Subcutaneous abdominal adipose tissue (tissue), 5 donors: Measurements from ENCODE around the gene ADGRL3.

Experiments used
- H3K27ac ChIP-seq: one replicate; pipeline ENCODE4 v1.7.0; 2013; ENCODE audit warnings: low read depth, mild to moderate bottlenecking, inconsistent platforms, low read length, moderate library complexity
- H3K27me3 ChIP-seq, 5 donors: one replicate each; pipeline ENCODE4 v1.7.0; 2013; ENCODE audit warnings: low read length in 5 of 5, inconsistent platforms in 1 of 5; ENCODE audit not compliant: control insufficient read depth in 5 of 5, insufficient read depth in 4 of 5
- H3K36me3 ChIP-seq, 5 donors: one replicate each; pipeline ENCODE4 v1.7.0; 2013; ENCODE audit warnings: low read length in 5 of 5; ENCODE audit not compliant: control insufficient read depth in 5 of 5, insufficient read depth in 5 of 5
- H3K4me1 ChIP-seq, 5 donors: one replicate each; pipeline ENCODE4 v1.7.0; 2013; ENCODE audit warnings: low read length in 5 of 5, mild to moderate bottlenecking in 3 of 5, moderate library complexity in 1 of 5; ENCODE audit not compliant: control insufficient read depth in 5 of 5, insufficient read depth in 5 of 5
- H3K4me3 ChIP-seq, 5 donors: one replicate each; pipeline ENCODE4 v1.7.0; 2013; ENCODE audit warnings: low read length in 5 of 5, low read depth in 1 of 5
- H3K9ac ChIP-seq, 5 donors: one replicate each; pipeline ENCODE4 v1.7.0; 2013; ENCODE audit warnings: low read length in 5 of 5, mild to moderate bottlenecking in 4 of 5, moderate library complexity in 3 of 5
- H3K9me3 ChIP-seq, 5 donors: one replicate each; pipeline ENCODE4 v1.7.0; 2013; ENCODE audit warnings: low read length in 5 of 5; ENCODE audit not compliant: control insufficient read depth in 5 of 5
- donor health status: healthy.
- donor health status: healthy.
- donor health status: healthy.
- donor health status: healthy.
- donor health status: healthy.

The ADGRL3 gene

DNA sequence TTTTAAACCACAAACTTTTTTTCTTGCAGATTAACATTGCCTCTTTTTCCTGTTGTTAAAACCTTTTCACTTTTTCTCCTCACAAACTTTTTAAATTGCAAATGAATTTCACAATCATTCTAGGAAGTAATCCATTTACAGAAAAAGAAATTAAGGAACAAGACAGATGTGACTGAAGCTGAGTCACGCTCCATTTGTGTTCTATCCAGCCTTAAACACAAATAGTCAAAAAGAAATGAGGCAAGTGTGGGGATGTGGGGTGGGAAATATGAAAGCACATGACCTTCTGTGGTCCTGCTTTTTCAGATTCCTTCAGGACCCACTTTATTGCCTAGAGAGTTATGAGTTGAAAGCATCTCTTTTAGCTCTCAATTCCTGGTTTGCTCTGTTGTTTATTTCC lies 197.0 kb downstream of the ADGRL3 start:
- Histone ChIP-seq H3K27me3 (no peaks in the 10 kb centered on the region), H3K4me3 (no peak overlapping the region), H3K9me3 (no peaks in the 10 kb centered on the region), H3K9ac (no peak overlapping the region), H3K27ac (no peak overlapping the region), H3K4me1 (no peaks in the 10 kb centered on the region), H3K36me3 (no peaks in the 10 kb centered on the region)

GRCh38 chr4:61400439-61401038 lies 200.4 kb downstream of the ADGRL3 start:
- H3K4me3 ChIP-seq: no peak overlapping the region
- H3K9ac ChIP-seq: no peak overlapping the region
- no peak overlapping the region for H3K27ac ChIP-seq
- no peaks in the 10 kb centered on the region for H3K27me3 ChIP-seq
- no peaks in the 10 kb centered on the region for H3K36me3 ChIP-seq
- no peaks in the 10 kb centered on the region for H3K9me3 ChIP-seq
- no peaks in the 10 kb centered on the region for H3K4me1 ChIP-seq

DNA sequence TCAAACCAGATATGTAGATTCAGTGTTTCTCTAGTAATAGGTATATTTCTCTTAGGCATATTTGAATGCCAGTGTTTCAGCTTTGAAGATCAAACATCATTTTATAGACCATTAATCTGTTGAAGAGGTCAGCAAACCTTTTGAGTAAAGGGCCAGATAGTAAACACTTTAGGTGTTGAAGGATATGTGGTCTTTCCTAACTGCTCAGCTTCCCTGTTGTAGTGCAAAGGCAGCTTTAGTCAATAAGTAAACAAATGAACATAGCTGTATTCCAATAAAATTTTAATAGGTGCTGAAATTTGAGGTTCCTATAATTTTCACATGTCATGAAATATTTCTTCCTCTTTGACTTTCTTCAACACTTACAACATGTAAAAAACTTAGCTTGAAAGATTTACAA lies 201.6 kb downstream of the ADGRL3 start:
- H3K27ac ChIP-seq: no peak overlapping the region
- no peaks in the 10 kb centered on the region for H3K9me3 ChIP-seq
- no peaks in the 10 kb centered on the region for H3K27me3 ChIP-seq
- H3K9ac ChIP-seq: no peak overlapping the region
- H3K4me1 ChIP-seq: no peaks in the 10 kb centered on the region
- no peaks in the 10 kb centered on the region for H3K36me3 ChIP-seq
- H3K4me3 ChIP-seq: no peak overlapping the region

- no peaks in the 10 kb centered on the region for H3K27me3 ChIP-seq
- no peak overlapping the region for H3K4me3 ChIP-seq
- H3K4me1 ChIP-seq: no peaks in the 10 kb centered on the region
- no peaks in the 10 kb centered on the region for H3K36me3 ChIP-seq
- H3K9ac ChIP-seq: no peak overlapping the region
- H3K27ac ChIP-seq: no peak overlapping the region
- H3K9me3 ChIP-seq: no peaks in the 10 kb centered on the region
These were observed 205.2 kb downstream of the ADGRL3 start for GRCh38 chr4:61405307-61405706.

DNA sequence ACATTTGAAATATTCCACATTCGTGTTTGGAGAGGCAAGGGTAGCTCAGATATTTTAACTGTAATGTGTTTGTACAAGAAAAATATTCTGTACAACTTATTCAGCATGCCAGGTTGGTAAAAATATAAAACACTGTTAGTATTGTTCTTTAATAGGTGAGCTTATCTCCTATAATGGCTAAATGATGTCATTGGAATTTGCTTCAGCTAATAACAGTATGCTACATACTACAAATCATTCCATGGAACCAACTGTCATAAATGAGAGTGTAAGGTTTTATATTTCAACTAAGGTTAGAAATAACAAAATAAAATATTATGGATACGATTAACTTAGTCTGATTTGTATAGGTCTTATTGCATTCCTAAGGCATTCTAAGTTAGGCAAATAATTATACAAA lies 206.6 kb downstream of the ADGRL3 start:
- no peak overlapping the region for H3K9ac ChIP-seq
- H3K4me1 ChIP-seq: no peaks in the 10 kb centered on the region

GRCh38 chr4:61407642-61408618 lies 207.8 kb downstream of the ADGRL3 start:
- no peaks in the 10 kb centered on the region for H3K36me3 ChIP-seq
- H3K27me3 ChIP-seq: no peaks in the 10 kb centered on the region
- H3K9ac ChIP-seq: no peak overlapping the region
- no peaks in the 10 kb centered on the region for H3K9me3 ChIP-seq
- no peak overlapping the region for H3K27ac ChIP-seq
- H3K4me3 ChIP-seq: no peak overlapping the region
- H3K4me1 ChIP-seq: no peaks in the 10 kb centered on the region

More for the DNA sequence above, 206.6 kb downstream of the ADGRL3 start:
- Histone ChIP-seq H3K4me3 (no peak overlapping the region), H3K27me3 (no peaks in the 10 kb centered on the region), H3K36me3 (no peaks in the 10 kb centered on the region), H3K9me3 (no peaks in the 10 kb centered on the region), H3K27ac (no peak overlapping the region)

- Histone ChIP-seq H3K9ac (no peak overlapping the region), H3K9me3 (no peaks in the 10 kb centered on the region), H3K27ac (no peak overlapping the region), H3K36me3 (no peaks in the 10 kb centered on the region), H3K4me3 (no peak overlapping the region), H3K27me3 (no peaks in the 10 kb centered on the region), H3K4me1 (no peaks in the 10 kb centered on the region)
These were observed 208.7 kb downstream of the ADGRL3 start for GRCh38 chr4:61408861-61409260.

DNA sequence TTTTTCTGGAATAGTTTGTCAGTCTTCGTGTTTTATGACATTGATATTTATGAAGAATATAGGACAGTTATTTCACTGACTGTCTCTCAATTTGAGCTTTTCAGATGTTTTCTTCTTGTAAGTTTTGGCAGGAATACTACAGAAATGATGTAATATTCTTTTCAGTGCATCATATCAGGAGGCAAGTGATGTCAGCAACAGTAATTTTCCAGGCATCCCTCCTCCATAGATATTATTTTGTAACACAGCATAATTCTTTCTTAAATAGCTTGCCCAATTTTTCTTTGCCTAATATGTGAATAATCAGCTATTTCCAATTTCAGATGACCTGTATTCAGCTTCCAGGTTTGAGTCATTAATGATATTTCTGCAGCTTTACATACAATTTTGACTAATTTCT lies 211.1 kb downstream of the ADGRL3 start:
- no peaks in the 10 kb centered on the region for H3K27me3 ChIP-seq
- no peak overlapping the region for H3K27ac ChIP-seq
- H3K4me1 ChIP-seq: no peaks in the 10 kb centered on the region
- H3K4me3 ChIP-seq: no peak overlapping the region
- no peaks in the 10 kb centered on the region for H3K9me3 ChIP-seq
- H3K36me3 ChIP-seq: no peaks in the 10 kb centered on the region
- H3K9ac ChIP-seq: no peak overlapping the region

GRCh38 chr4:61425315-61425714 lies 225.2 kb downstream of the ADGRL3 start:
- H3K27ac ChIP-seq: no peak overlapping the region
- H3K27me3 ChIP-seq: no peaks in the 10 kb centered on the region
- no peaks in the 10 kb centered on the region for H3K36me3 ChIP-seq
- H3K9ac ChIP-seq: no peak overlapping the region
- no peaks in the 10 kb centered on the region for H3K4me1 ChIP-seq
- peaks cover 0 to 3% (median 0%) of the 10 kb centered on the region in 5 donors for H3K9me3 ChIP-seq
- H3K4me3 ChIP-seq: no peak overlapping the region

DNA sequence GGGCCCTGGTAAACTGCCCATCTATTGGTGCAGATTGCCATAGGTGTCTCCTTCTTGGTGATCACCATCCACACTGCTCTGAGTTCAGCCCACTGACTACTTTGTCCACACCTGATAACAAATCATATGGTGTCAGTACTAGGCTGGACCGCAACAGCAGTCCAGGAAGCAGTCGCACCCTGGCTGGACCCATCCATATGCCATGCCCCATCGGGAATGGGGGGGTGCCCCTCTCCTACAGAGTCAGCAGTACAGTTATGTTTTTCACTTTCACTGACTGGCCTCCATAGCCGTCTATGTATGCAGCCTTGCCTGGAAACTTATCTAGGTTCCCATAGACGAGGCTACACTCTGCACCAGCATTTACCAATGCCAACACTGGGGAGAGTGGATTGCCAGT lies 226.1 kb downstream of the ADGRL3 start:
- H3K9me3 ChIP-seq: peaks cover 0 to 3% (median 0%) of the 10 kb centered on the region in 5 donors
- H3K36me3 ChIP-seq: no peaks in the 10 kb centered on the region
- no peak overlapping the region for H3K4me3 ChIP-seq
- H3K27me3 ChIP-seq: no peaks in the 10 kb centered on the region
- no peak overlapping the region for H3K9ac ChIP-seq
- H3K27ac ChIP-seq: no peak overlapping the region
- no peaks in the 10 kb centered on the region for H3K4me1 ChIP-seq
